Measurements from ENCODE around the gene CENPQ. TPM values are rescaled to one million over a fixed set of nuclear protein-coding genes. Genes with fewer than 3 reads are reported as not detected.

CENPQ gene
- polyA plus RNA-seq (2011; rRNA removed) (2.1 and 4.7 TPM in 2 replicates), polyA minus RNA-seq (2011; rRNA and poly(A)+ RNA removed) (0.26 and 0.33 TPM in 2 replicates)

- H3K4me3 ChIP-seq (ENCODE audit: low read depth, low read length): peak within 1 kb of the TSS; percentile 55
- POLR2A ChIA-PET: no interaction called here
- H3K27me3 ChIP-seq (ENCODE audit: control insufficient read depth, insufficient read depth, low read length): no peaks in the 10 kb centered on the region
- peak; percentile 71 for DNase-seq (ENCODE audit: low read depth)
- TF ChIP-seq CTCF (IDR thresholded peaks at IDR 0.05; ENCODE audit: insufficient read depth, low read depth, low read length): no peak
- CTCF ChIA-PET: no interaction called here
- H3K36me3 ChIP-seq (ENCODE audit: control insufficient read depth, insufficient read depth, low read length): no peaks in the 10 kb centered on the region; the same call in 1 of the 2 replicates
Measured at GRCh38 chr6:49462927-49463611, at the start of gene CENPQ, which contains the start of gene MMUT. CENPQ (plus strand) TSS chr6:49463370; CDS start chr6:49470177, 6,807 bp downstream. MMUT (minus strand) TSS chr6:49463253; CDS start chr6:49459466, 3,787 bp downstream.

- H3K4me3 ChIP-seq (ENCODE audit: low read depth, low read length): no peak overlapping the region
- CTCF ChIA-PET: no interaction called here
- TF ChIP-seq CTCF (IDR thresholded peaks at IDR 0.05; ENCODE audit: insufficient read depth, low read depth, low read length): no peak
- no peaks in the 10 kb centered on the region for H3K36me3 ChIP-seq (ENCODE audit: control insufficient read depth, insufficient read depth, low read length)
- POLR2A ChIA-PET: no interaction called here
- no peak for DNase-seq (ENCODE audit: low read depth)
- no peaks in the 10 kb centered on the region for H3K27me3 ChIP-seq (ENCODE audit: control insufficient read depth, insufficient read depth, low read length)
Measured at GRCh38 chr6:49415358-49415757, 47.8 kb upstream of the CENPQ start.

GRCh38 chr6:49416195-49416594 is 47.0 kb upstream of the CENPQ start:
- no peaks in the 10 kb centered on the region for H3K27me3 ChIP-seq (ENCODE audit: control insufficient read depth, insufficient read depth, low read length)
- DNase-seq (ENCODE audit: low read depth): no peak
- no peak overlapping the region for H3K4me3 ChIP-seq (ENCODE audit: low read depth, low read length)
- ChIA-PET CTCF (no interaction called here), POLR2A (no interaction called here)
- H3K36me3 ChIP-seq (ENCODE audit: control insufficient read depth, insufficient read depth, low read length): no peaks in the 10 kb centered on the region
- TF ChIP-seq CTCF (IDR thresholded peaks at IDR 0.05; ENCODE audit: insufficient read depth, low read depth, low read length): no peak

- Histone ChIP-seq H3K36me3 (ENCODE audit: control insufficient read depth, insufficient read depth, low read length) (no peaks in the 10 kb centered on the region), H3K27me3 (ENCODE audit: control insufficient read depth, insufficient read depth, low read length) (no peaks in the 10 kb centered on the region), H3K4me3 (ENCODE audit: low read depth, low read length) (no peak overlapping the region)
- ChIA-PET CTCF (no interaction called here), POLR2A (no interaction called here)
- 0 out of 2 replicates have a peak, but pooled peaks have one; percentile 13 for TF ChIP-seq CTCF (IDR thresholded peaks at IDR 0.05; ENCODE audit: insufficient read depth, low read depth, low read length)
- DNase-seq (ENCODE audit: low read depth): no peak
Measured at GRCh38 chr6:49423817-49424216, 39.4 kb upstream of the CENPQ start.

- TF ChIP-seq CTCF (IDR thresholded peaks at IDR 0.05; ENCODE audit: insufficient read depth, low read depth, low read length): no peak
- ChIA-PET POLR2A (no interaction called here), CTCF (interaction anchor here (1.1 kb wide), 1 partner anchor 1652 kb away, joined by 3 read pairs; no protein-coding TSS in a partner anchor)
- peak; percentile 12 for DNase-seq (ENCODE audit: low read depth)
- Histone ChIP-seq H3K27me3 (ENCODE audit: control insufficient read depth, insufficient read depth, low read length) (no peaks in the 10 kb centered on the region), H3K36me3 (ENCODE audit: control insufficient read depth, insufficient read depth, low read length) (no peaks in the 10 kb centered on the region; the same call in 1 of the 2 replicates), H3K4me3 (ENCODE audit: low read depth, low read length) (no peak overlapping the region)
Measured at GRCh38 chr6:49430187-49430586, 33.0 kb upstream of the CENPQ start.

All from BJ (cell line).